ENCODE data around the gene PSMD4. TPM values are rescaled to one million over a fixed set of nuclear protein-coding genes. Genes with fewer than 3 reads are reported as not detected.

Gene PSMD4
- total RNA-seq, 1 experiment from 2014 or later: 250 TPM

DNA sequence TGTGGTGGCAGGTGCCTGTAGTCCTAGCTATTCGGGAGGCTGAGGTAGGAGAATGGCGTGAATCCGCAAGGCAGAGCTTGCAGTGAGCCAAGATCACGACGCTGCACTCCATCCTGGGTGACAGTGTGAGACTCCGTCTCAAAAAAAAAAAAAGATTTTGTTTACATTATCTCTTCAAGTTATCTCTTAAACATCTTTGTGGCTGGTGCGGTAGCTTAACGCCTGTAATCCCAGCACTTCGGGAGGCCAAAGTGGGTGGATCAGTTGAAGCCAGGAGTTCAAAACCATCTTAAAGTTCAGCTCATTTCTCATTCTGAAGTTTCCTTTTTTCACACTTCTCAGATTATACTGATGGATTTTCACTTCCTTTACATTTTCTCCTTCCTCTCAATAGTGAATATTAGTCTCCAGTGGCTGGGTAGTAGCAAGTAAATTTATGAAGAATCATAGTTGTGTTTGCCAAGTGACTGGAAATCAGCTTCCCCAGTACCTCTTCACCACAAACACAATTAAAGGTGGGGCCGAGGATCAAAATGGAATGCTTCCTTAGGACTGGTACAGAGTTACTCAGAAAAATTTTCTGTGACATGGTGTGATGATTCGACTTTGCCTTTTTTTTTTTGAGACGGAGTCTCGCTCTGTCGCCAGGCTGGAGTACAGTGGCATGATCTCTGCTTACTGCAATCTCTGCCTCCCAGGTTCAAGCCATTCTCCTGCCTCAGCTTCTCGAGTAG is 42.4 kb upstream of the PSMD4 start:
- Mint-ChIP-seq H3K4me1 (ENCODE audit: low read depth, unreplicated experiment) (peaks cover 17% of the 10 kb centered on the region), H3K27ac (ENCODE audit: unreplicated experiment) (no peak overlapping the region), H3K4me3 (ENCODE audit: unreplicated experiment) (no peak overlapping the region), H3K27me3 (ENCODE audit: insufficient read depth, unreplicated experiment) (no peaks in the 10 kb centered on the region), H3K9me3 (ENCODE audit: unreplicated experiment) (no peaks in the 10 kb centered on the region), H3K36me3 (ENCODE audit: insufficient read depth, unreplicated experiment) (peaks cover 92% of the 10 kb centered on the region)
- TF ChIP-seq, protein P1, sequence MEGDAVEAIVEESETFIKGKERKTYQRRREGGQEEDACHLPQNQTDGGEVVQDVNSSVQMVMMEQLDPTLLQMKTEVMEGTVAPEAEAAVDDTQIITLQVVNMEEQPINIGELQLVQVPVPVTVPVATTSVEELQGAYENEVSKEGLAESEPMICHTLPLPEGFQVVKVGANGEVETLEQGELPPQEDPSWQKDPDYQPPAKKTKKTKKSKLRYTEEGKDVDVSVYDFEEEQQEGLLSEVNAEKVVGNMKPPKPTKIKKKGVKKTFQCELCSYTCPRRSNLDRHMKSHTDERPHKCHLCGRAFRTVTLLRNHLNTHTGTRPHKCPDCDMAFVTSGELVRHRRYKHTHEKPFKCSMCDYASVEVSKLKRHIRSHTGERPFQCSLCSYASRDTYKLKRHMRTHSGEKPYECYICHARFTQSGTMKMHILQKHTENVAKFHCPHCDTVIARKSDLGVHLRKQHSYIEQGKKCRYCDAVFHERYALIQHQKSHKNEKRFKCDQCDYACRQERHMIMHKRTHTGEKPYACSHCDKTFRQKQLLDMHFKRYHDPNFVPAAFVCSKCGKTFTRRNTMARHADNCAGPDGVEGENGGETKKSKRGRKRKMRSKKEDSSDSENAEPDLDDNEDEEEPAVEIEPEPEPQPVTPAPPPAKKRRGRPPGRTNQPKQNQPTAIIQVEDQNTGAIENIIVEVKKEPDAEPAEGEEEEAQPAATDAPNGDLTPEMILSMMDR (IDR thresholded peaks at IDR 0.05; ENCODE audit: insufficient read depth in 1 of 2, low read depth in 1 of 2, low read length in 1 of 2, severe bottlenecking in 1 of 2, unreplicated experiment in 1 of 2): no peak
- no peak overlapping the region for H3K4me3 ChIP-seq (ENCODE audit: low read depth, low read length)
- H3K9me3 ChIP-seq: no peaks in the 10 kb centered on the region
- ChIA-PET POLR2A (interaction anchor here (0.6 kb wide), 1 partner anchor 69 kb away, joined by 3 read pairs; no protein-coding TSS in a partner anchor), CTCF (interaction anchor here (0.5 to 0.7 kb wide), 2 partner anchors 38 to 42 kb away, joined by 3 to 5 read pairs; partner anchors contain the start of gene PSMD4)
- 0 out of 2 replicates have a peak, but pooled peaks cover 4% of the 10 kb centered on the region for H3K4me1 ChIP-seq
- no peaks in the 10 kb centered on the region for H3K27me3 ChIP-seq (replicated peaks; ENCODE audit: control insufficient read depth, insufficient read depth, low read length)
- intact Hi-C loops (cut with micrococcal nuclease; ENCODE audit: unreplicated experiment): no loop called here
- DNase-seq: no peak
- H3K36me3 ChIP-seq (ENCODE audit: control insufficient read depth, insufficient read depth, low read length): no peaks in the 10 kb centered on the region
- BruUV-seq (replicated peaks): no TSS peak

DNA sequence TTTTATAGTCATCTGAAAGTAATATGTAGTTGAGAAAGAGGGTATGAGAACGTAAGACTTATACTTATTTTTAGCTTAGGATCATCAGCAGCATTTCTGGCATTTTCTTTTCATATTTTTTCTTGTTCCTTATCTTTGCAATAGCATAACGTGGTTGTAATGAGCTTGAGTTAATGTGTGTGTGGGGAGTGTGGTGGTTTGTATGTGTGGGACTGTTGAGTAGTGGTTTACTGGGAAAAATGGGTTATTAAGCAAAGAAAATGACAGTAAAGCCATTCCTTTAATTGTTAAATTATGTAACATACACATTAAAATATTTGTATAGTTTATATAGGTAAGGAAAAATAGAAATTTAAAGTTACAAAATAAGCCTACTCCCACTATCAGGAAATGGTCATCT is 41.0 kb upstream of the PSMD4 start:
- peaks cover 17% of the 10 kb centered on the region for H3K4me1 Mint-ChIP-seq (ENCODE audit: low read depth, unreplicated experiment)
- Histone ChIP-seq H3K4me3 (ENCODE audit: low read depth, low read length) (no peak overlapping the region), H3K9me3 (no peaks in the 10 kb centered on the region), H3K36me3 (ENCODE audit: control insufficient read depth, insufficient read depth, low read length) (no peaks in the 10 kb centered on the region), H3K27me3 (replicated peaks; ENCODE audit: control insufficient read depth, insufficient read depth, low read length) (no peaks in the 10 kb centered on the region), H3K4me1 (0 out of 2 replicates have a peak, but pooled peaks cover 4% of the 10 kb centered on the region)
- no peaks in the 10 kb centered on the region for H3K27me3 Mint-ChIP-seq (ENCODE audit: insufficient read depth, unreplicated experiment)
- TF ChIP-seq, protein P1 (IDR thresholded peaks at IDR 0.05; ENCODE audit: insufficient read depth in 1 of 2, low read depth in 1 of 2, low read length in 1 of 2, severe bottlenecking in 1 of 2, unreplicated experiment in 1 of 2): no peak
- DNase-seq: no peak
- H3K9me3 Mint-ChIP-seq (ENCODE audit: unreplicated experiment): no peaks in the 10 kb centered on the region
- BruUV-seq (replicated peaks): no TSS peak
- H3K4me3 Mint-ChIP-seq (ENCODE audit: unreplicated experiment): no peak overlapping the region
- POLR2A ChIA-PET: no interaction called here
- H3K36me3 Mint-ChIP-seq (ENCODE audit: insufficient read depth, unreplicated experiment): peaks cover 88% of the 10 kb centered on the region
- H3K27ac Mint-ChIP-seq (ENCODE audit: unreplicated experiment): no peak overlapping the region
- CTCF ChIA-PET: no interaction called here
- intact Hi-C loops (cut with micrococcal nuclease; ENCODE audit: unreplicated experiment): no loop called here

DNA sequence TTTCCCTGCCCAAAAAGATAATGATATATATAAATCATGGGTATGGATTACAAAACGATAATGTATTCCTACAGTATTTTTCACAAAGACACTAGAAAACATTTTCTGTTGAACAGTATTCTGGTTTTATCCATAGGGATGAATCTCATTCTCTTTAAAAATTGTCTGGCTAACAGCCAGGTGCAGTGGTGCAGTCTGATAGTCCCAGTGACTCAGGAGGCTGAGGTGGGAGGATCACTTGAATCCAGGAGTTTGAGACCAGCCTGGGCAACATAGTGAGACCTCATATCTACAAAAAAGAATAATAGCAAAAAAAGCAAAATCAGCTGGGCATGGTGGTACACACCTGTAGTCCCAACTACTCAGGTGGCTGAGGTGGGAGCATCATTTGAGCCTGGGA is 32.9 kb upstream of the PSMD4 start:
- DNase-seq: no peak
- no peaks in the 10 kb centered on the region for H3K27me3 Mint-ChIP-seq (ENCODE audit: insufficient read depth, unreplicated experiment)
- no peaks in the 10 kb centered on the region for H3K4me1 ChIP-seq
- POLR2A ChIA-PET: no interaction called here
- H3K27me3 ChIP-seq (replicated peaks; ENCODE audit: control insufficient read depth, insufficient read depth, low read length): no peaks in the 10 kb centered on the region
- no peak overlapping the region for H3K4me3 ChIP-seq (ENCODE audit: low read depth, low read length)
- H3K9me3 Mint-ChIP-seq (ENCODE audit: unreplicated experiment): no peaks in the 10 kb centered on the region
- no peak overlapping the region for H3K27ac Mint-ChIP-seq (ENCODE audit: unreplicated experiment)
- peaks cover 1% of the 10 kb centered on the region for H3K4me1 Mint-ChIP-seq (ENCODE audit: low read depth, unreplicated experiment)
- H3K36me3 Mint-ChIP-seq (ENCODE audit: insufficient read depth, unreplicated experiment): peaks cover 86% of the 10 kb centered on the region
- intact Hi-C loops (cut with micrococcal nuclease; ENCODE audit: unreplicated experiment): no loop called here
- CTCF ChIA-PET: no interaction called here
- 0 out of 2 replicates have a peak, but pooled peaks cover 2% of the 10 kb centered on the region for H3K36me3 ChIP-seq (ENCODE audit: control insufficient read depth, insufficient read depth, low read length)
- BruUV-seq (replicated peaks): no TSS peak
- TF ChIP-seq, protein P1 (IDR thresholded peaks at IDR 0.05; ENCODE audit: insufficient read depth in 1 of 2, low read depth in 1 of 2, low read length in 1 of 2, severe bottlenecking in 1 of 2, unreplicated experiment in 1 of 2): no peak
- no peak overlapping the region for H3K4me3 Mint-ChIP-seq (ENCODE audit: unreplicated experiment)
- no peaks in the 10 kb centered on the region for H3K9me3 ChIP-seq
